Measurements from ENCODE around the gene CDCP2.

Gene CDCP2

DNA sequence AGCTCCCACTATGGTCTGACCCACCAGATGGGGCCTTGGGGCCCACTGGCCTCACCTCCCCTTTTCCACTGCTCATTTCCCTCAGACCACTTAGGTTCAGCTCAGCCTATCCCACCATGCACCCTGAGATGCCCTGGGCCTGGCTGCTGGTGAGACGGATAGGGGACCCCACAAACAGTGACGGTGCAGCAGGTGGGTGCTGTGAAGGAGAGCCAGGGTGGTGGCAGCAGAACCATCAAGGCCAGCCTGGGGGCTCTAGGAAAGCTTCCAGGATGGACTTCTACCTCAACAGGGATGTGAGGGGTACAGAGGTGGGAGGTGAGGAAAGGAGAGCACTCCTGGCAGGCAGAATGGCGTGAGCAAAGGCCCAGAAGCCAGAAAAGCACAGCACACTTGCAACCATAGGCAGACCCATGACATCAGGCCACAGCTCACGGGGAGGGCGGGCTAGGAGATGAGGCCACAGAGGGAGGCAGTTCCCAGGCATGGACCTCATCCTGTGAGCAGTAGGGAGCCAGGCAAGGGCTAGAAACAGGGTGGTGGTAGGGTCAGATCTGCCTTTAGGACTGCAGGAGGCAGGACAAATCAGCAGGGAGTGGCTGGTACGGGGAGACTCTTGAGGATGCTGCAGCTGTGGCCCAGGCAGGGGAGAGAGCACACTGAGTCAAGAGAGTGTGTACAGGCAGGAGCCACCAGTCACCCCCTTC is 24.0 kb upstream of the CDCP2 start:
- in situ Hi-C loops (cut with HindIII; ENCODE audit: low sequenced_read_pairs): no loop called here
- H3K4me3 ChIP-seq (ENCODE audit: low read depth, low read length): no peak overlapping the region
- no peak for TF ChIP-seq CTCF (IDR thresholded peaks at IDR 0.05; ENCODE audit: low read depth, low read length)
- DNase-seq (ENCODE audit: low read depth, low spot score): no peak

DNA sequence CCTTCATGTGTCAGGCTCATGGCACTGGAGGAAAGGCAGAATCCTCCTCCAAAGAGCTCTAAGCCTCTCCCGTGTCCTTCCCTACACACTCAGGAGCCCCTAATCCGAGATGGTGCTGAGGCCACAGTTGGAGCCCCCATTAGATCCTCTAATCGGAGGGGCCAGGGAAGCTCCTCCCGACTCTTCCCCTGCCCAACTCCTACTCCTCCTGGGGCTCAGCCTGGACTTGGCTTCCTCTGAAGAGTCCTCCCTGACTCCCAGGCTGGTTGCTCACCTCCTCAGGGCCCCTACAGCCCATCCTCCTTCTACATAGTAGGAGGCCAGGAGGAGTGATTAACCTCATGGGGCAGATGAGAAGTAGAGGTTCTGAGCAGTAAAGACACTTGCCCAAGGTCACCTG is 21.3 kb upstream of the CDCP2 start:
- in situ Hi-C loops (cut with HindIII; ENCODE audit: low sequenced_read_pairs): no loop called here
- no peak overlapping the region for H3K4me3 ChIP-seq (ENCODE audit: low read depth, low read length)
- no peak for TF ChIP-seq CTCF (IDR thresholded peaks at IDR 0.05; ENCODE audit: low read depth, low read length)
- DNase-seq (ENCODE audit: low read depth, low spot score): no peak

DNA sequence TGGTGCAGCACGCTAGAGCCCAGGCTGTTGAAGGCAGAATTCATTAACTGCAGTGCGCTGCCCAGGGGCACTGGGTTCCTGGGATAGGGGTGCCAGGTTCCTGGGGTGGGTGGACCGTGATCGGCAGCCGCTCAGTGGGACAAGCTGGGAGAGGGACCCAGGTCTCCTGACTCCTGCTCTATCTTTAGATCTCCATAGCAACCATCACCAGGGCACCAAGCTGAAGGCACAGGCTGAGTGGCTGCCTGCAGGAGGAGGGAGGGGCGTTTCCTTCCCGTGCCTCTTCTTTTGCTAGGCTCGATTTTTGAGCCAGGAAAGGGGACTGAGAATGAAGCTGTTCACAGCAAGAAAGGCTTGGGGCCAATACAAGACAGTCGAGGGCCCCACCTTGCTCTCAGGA is 20.9 kb upstream of the CDCP2 start:
- no peak for DNase-seq (ENCODE audit: low read depth, low spot score)
- no peak for TF ChIP-seq CTCF (IDR thresholded peaks at IDR 0.05; ENCODE audit: low read depth, low read length)
- no peak overlapping the region for H3K4me3 ChIP-seq (ENCODE audit: low read depth, low read length)
- in situ Hi-C loops (cut with HindIII; ENCODE audit: low sequenced_read_pairs): no loop called here

GRCh38 chr1:54172614-54173599 is 20.1 kb upstream of the CDCP2 start:
- TF ChIP-seq CTCF (IDR thresholded peaks at IDR 0.05; ENCODE audit: low read depth, low read length): no peak
- no peak overlapping the region for H3K4me3 ChIP-seq (ENCODE audit: low read depth, low read length)
- in situ Hi-C loops (cut with HindIII; ENCODE audit: low sequenced_read_pairs): no loop called here
- peak; percentile 26 for DNase-seq (ENCODE audit: low read depth, low spot score)

GRCh38 chr1:54171606-54172005 is 18.8 kb upstream of the CDCP2 start:
- no peak for DNase-seq (ENCODE audit: low read depth, low spot score)
- in situ Hi-C loops (cut with HindIII; ENCODE audit: low sequenced_read_pairs): no loop called here

More at GRCh38 chr1:54171606-54172005, 18.8 kb upstream of the CDCP2 start:
- TF ChIP-seq CTCF (IDR thresholded peaks at IDR 0.05; ENCODE audit: low read depth, low read length): no peak
- H3K4me3 ChIP-seq (ENCODE audit: low read depth, low read length): no peak overlapping the region
